ENCODE results near the gene ABCG5.

ABCG5 gene

DNA sequence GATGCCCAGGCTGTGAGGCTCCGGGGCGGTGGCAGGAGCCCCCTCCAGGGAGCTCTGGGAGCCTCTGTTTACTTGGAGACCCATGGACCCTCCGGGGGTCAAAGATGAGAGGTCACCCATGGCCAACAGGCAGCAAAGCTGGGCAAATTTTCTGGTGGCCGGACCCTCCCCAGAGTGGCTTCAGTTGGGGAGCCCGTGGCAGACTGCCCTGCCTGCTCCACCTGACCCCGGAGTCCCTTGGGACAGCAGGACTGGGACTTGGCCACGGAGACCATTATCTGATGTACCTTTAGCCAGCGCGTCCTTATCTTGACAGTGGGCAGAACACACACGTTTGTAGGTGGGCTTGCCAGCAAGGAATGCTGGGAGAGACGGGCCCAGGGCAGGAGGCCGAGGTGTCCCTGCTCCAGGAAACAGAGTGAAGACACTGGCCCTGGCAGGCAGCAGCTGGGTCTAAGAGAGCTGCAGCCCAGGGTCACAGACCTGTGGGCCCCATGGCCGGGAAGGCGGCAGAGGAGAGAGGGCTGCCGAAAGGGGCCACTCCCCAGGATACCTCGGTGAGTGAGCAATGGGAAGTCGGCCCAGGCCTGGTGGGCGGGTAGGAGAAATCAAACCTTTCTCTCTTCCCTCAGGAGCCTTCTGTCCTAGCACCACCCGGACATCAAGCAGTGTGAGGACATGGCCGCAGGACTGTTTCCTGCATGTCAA lies at the start of gene ABCG5, which contains the start of gene ABCG8:
TSS of gene ABCG5 (minus strand) at position 280 of the 708 bp plus-strand sequence. CDS start at position 120, 160 bp downstream.
TSS of gene ABCG8 (plus strand) at position 412 of the 708 bp plus-strand sequence. CDS start at position 495, 83 bp downstream.
- FAIRE-seq: no peak

- no peak for FAIRE-seq
Measured at GRCh38 chr2:43887176-43887575, 48.5 kb upstream of the ABCG5 start.

DNA sequence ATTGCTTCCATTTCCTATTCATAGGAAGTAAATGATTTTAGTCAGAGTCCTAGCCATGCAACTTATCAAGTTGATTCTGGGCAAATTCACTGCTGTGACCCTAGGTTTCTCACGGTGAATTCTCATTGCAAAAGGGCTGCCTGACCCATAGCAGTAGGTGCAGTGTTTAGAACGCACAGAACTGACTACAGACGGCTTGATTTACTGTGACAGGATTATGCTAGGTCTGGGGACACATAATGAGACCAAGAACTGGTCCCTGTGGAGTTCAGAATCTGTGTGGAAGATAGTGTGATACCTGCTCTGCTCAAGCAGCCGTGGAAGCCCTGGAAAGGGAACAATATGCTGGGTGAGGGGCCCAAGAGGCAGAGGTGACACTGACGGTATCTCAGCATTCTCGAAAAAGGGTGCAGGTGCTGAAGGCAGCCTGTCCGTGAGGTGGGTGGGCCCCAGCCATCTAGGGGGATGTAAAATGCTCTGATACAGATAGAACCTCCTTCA lies 46.5 kb upstream of the ABCG5 start:
- FAIRE-seq: no peak

- FAIRE-seq: no peak
Measured at GRCh38 chr2:43884689-43885088, 46.0 kb upstream of the ABCG5 start.

DNA sequence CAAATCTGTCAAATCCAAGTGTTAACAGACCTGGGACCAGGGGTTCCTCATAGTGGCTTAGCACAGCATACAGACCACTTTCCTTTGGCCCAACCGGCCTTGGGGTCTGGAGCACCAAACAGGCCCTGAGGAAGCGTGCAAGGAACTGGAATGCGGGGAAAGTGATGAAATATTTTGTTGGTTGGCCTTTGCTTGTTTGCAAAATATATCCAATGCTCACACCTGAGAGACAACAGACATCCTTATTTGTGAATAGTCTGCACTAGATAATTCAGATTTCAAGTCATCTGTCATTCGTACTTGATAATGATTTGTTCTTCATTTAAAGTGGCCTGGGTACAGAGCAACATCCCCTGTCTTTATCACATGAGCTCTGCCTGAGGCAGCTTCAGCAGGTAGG lies 43.7 kb upstream of the ABCG5 start:
- FAIRE-seq: no peak

GRCh38 chr2:43880952-43881351 lies 42.3 kb upstream of the ABCG5 start:
- FAIRE-seq: no peak

DNA sequence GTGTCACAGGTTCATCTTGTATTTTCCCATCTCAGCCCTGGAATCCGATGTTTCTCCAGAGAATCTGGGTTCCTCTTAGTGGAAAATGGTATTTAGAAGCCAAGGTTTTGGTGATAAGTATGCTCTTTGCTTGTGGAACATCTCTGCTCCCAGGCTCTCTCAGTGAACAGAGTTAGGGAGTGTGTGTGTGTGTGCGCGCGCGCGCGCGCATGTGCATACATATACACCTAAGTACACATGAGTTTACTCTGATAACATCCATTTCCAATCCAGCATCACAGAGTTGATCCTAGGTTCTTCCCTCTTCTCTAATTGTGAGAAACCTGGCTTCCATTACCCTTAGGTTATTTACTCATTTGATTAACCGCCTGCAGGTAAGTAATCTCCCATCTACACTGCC lies 41.8 kb upstream of the ABCG5 start:
- no peak for FAIRE-seq

- FAIRE-seq: no peak
Measured at GRCh38 chr2:43879261-43879660, 40.6 kb upstream of the ABCG5 start.

GRCh38 chr2:43877782-43878464 lies 39.3 kb upstream of the ABCG5 start:
- no peak for FAIRE-seq

DNA sequence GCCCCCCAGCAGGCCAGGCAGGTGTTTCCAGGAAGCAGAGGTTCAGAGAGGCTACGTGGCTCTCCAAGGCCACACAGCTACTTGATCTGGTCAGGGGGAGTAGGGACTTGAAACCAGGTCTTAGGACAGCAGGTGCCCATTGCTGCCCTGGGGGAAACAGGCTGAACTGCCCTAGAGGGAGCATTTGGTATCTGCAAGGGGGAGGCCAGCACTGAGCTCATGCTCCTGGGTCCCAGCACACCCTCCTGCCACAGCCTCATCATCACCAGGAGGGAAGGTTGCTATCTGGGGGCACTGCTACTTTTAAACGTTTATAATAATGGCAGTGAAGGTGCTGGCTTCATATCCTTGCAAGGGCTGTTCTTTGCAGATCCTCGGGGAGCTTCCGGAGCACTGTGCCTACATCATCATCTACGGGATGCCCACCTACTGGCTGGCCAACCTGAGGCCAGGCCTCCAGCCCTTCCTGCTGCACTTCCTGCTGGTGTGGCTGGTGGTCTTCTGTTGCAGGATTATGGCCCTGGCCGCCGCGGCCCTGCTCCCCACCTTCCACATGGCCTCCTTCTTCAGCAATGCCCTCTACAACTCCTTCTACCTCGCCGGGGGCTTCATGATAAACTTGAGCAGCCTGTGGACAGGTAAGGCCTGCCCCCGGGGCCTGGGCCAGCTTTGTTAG lies 36.3 kb upstream of the ABCG5 start:
- FAIRE-seq: no peak

DNA sequence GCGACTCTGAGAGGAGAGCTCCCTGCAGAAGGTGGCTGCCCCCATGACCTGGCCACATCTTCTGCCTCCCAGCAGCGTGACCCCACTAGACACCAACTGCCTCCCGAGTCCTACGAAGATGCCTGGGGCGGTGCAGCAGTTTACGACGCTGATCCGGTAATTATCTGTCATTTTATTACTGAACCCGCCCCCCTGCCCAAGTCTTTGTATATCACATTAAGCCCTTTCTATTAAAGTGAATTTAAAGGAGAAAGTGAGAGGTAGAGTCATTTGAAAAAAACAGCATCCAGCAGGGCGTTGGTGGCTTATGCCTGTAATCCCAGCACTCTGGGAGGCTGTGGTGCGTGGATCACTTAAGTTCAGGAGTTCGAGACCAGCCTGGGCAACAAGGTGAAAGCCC lies 33.5 kb upstream of the ABCG5 start:
- FAIRE-seq: no peak

GRCh38 chr2:43855292-43855691 lies 16.7 kb upstream of the ABCG5 start:
- no peak for FAIRE-seq

- no peak for FAIRE-seq
Measured at GRCh38 chr2:43854671-43855070, 16.0 kb upstream of the ABCG5 start.

DNA sequence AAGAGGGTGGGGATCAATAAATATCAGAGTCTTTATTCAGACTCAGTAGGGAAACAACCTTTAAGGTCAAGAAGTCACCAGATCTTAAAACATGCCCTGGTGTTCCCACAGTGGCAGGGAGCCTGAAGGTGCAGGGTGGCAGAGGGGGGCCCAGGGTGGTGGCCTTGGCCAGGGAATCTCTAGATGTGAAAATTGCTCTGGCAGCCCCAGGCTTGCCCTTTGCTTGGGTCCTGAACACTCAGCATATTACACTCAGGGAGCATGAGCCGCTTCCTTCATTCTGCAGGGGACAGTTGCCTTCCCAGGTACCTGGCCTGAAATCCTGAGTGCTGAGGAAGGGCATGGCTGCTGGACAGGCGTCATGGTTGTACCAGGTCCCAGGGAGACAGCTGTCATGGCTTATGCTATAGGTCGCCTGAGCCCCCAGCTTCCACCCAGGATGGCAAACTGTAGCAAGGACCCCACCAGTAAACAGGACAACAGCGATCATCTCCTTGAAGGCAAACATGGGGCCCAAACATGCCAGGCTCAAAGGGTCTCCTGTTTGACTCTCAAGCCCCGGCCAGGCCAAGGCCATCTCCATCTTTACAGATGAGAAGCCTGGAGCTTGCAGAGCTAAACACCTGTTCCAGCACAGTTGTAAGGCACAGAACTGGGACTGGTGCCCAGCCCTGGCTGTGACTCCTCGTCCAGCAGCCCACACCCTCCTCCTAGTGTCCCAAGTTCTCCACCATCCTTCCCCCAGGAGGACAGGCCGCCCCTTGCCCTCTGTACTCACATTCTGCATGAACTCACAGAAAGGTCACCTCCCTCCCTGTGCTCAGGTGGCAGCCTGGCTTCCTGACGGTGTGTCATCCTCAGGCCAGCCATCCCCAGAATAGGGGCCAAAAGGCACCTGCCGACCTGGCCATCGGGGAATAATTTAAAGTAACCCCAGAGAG lies 14.8 kb upstream of the ABCG5 start:
- FAIRE-seq: no peak

DNA sequence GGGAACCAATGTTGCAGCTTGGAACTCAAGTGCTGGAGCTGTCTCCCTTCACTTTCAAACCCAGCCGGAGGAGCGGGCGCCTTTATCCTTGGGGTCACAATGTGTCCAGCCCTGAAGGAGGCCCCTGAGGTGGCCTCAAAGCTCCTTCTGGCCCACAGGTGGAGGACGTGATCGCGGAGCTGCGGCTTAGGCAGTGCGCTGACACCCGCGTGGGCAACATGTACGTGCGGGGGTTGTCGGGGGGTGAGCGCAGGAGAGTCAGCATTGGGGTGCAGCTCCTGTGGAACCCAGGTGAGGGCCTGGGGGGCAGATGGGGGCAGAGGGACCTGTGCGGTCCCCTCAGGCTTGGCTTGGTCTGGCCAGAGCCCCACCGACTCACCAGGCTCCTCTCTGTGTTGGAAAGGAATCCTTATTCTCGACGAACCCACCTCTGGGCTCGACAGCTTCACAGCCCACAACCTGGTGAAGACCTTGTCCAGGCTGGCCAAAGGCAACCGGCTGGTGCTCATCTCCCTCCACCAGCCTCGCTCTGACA lies 13.6 kb upstream of the ABCG5 start:
- no peak for FAIRE-seq

DNA sequence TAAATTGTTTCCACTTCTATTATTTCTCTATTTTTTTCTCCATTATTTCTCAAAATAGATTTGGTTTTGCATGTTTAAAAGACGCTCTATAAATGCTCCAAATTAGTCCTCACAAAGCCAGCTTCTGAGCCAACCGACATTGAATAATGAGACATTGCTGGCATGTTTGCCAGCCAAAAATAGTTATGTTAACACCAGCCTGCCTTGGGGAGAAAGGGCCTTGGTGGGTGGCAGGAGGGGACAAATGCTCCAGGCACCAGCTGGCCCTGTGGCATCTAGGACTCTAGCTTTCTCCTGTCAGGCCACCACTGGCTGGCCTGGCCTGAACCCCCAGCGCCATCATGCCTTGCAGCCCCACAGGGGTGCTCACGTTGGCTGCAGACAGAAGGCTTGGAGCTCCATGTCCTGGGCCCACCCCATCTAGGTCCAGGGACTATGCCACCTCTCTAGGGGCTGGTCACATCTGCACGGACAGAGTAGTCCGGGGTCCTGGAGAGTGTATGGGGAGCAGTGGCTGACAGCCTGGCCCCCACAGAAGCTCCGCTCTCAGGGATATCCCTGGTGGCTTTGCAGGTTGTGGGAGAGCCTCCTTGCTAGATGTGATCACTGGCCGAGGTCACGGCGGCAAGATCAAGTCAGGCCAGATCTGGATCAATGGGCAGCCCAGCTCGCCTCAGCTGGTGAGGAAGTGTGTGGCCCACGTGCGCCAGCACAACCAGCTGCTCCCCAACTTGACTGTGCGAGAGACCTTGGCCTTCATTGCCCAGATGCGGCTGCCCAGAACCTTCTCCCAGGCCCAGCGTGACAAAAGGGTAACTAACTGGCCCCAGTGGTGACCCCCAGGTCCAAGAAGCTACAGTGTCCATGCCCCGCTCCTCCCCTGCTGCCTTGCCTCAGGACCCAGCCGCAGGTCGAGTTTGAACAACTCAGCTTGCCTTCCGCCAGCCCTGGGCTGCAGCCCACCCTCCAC lies 12.7 kb upstream of the ABCG5 start:
- FAIRE-seq: no peak

DNA sequence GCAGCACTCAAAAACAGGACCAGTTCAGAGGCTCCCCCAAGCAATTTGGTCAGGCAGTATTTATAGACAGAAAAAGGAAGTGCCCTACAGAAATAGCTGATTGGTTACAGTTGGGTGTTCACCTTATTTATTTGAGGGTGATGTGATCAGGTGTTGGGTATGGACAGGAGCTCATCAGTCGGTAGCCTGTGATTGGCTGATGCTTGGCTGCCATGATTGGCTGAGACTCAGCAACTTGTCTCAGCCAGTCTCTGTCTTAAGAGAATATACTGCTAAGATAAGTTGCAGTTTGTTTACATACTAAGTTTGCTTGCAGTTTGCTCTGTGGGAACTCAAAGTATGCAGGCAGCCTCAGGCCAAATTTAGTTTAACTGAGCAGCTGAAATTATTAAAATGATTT lies 9.6 kb upstream of the ABCG5 start:
- FAIRE-seq: no peak

- FAIRE-seq: no peak
Measured at GRCh38 chr2:43846140-43846793, 7.6 kb upstream of the ABCG5 start.

GRCh38 chr2:43845181-43845580 lies 6.5 kb upstream of the ABCG5 start:
- FAIRE-seq: no peak

- FAIRE-seq: no peak
Measured at GRCh38 chr2:43842866-43843226, 4.2 kb upstream of the ABCG5 start.
